CD4-positive, alpha-beta T cell (primary cell): ENCODE results near the gene CMC1. TPM values are rescaled to one million over a fixed set of nuclear protein-coding genes. Genes with fewer than 3 reads are reported as not detected.

Source experiments
- ATAC-seq: fragments of 200-7000 bp; cut with Tn5 transposase; one replicate; pipeline ENCODE4 v1.10.0; 2022; ENCODE audit warnings: mild to moderate bottlenecking; ENCODE audit not compliant: poor library complexity
- CTCF ChIA-PET: fragments of 350-600 bp; sonication (Branson Sonifier 250); formaldehyde crosslinking; loops from one replicate; lab custom pipeline; 2021; ENCODE audit warnings: antibody characterized with exemption, inconsistent platforms; lab: Charles Lee
- POLR2A ChIA-PET: fragments of 350-600 bp; sonication (Branson Sonifier 250); formaldehyde crosslinking; loops from one replicate; lab custom pipeline; 2021; ENCODE audit warnings: antibody characterized with exemption, inconsistent platforms; lab: Charles Lee
- DNase-seq, 14 experiments: peaks; one replicate each; pipeline ENCODE4 v3.0.0-alpha.2; 2013 to 2020; ENCODE audit warnings: mixed read lengths in 2 of 14
- H3K27ac ChIP-seq, 2 donors: one replicate each; pipeline versions ENCODE4 v1.5.1 to v1.7.0; 2013; ENCODE audit warnings: low read length in 2 of 2, low read depth in 1 of 2, mild to moderate bottlenecking in 1 of 2
- H3K27me3 ChIP-seq, 2 experiments: 1 replicate in 1 of 2; 2 replicates in 1 of 2; pipeline versions ENCODE4 v1.6.1 to v1.7.0; 2013; ENCODE audit warnings: low read length in 2 of 2, control low read depth in 1 of 2, mild to moderate bottlenecking in 1 of 2, moderate library complexity in 1 of 2; ENCODE audit not compliant: insufficient read depth in 2 of 2, control insufficient read depth in 1 of 2
- H3K36me3 ChIP-seq: one replicate; pipeline ENCODE4 v1.6.1; 2013; ENCODE audit warnings: low read length, control low read depth; ENCODE audit not compliant: insufficient read depth
- H3K4me1 ChIP-seq: one replicate; pipeline ENCODE4 v1.6.1; 2013; ENCODE audit warnings: low read length, control low read depth; ENCODE audit not compliant: insufficient read depth
- H3K4me3 ChIP-seq: one replicate; pipeline ENCODE4 v1.5.1; 2013; ENCODE audit warnings: mild to moderate bottlenecking, low read length, moderate library complexity
- H3K9me3 ChIP-seq, 2 experiments: 1 replicate in 1 of 2; 2 replicates in 1 of 2; pipeline versions ENCODE4 v1.6.1 to v1.7.0; 2013; ENCODE audit warnings: low read length in 2 of 2, mild to moderate bottlenecking in 2 of 2, control low read depth in 1 of 2, moderate library complexity in 1 of 2; ENCODE audit not compliant: control insufficient read depth in 1 of 2, insufficient read depth in 1 of 2
- H3K27ac Mint-ChIP-seq: one replicate; pipeline ENCODE4 v1.8.0; 2020; ENCODE audit warnings: mixed read lengths
- H3K27me3 Mint-ChIP-seq: one replicate; pipeline ENCODE4 v1.8.0; 2021; ENCODE audit warnings: mixed read lengths
- H3K36me3 Mint-ChIP-seq: one replicate; pipeline ENCODE4 v1.8.0; 2021; ENCODE audit warnings: low read depth, mixed read lengths
- H3K4me1 Mint-ChIP-seq: one replicate; pipeline ENCODE4 v1.8.0; 2021; ENCODE audit warnings: low read depth, mixed read lengths
- H3K4me3 Mint-ChIP-seq: one replicate; pipeline ENCODE4 v1.8.0; 2020; ENCODE audit warnings: mild to moderate bottlenecking, mixed read lengths
- H3K9me3 Mint-ChIP-seq: one replicate; pipeline ENCODE4 v1.8.0; 2020; ENCODE audit warnings: mixed read lengths
- CTCF ChIP-seq: fragments of 200-600 bp; IDR thresholded peaks from one replicate; pipeline ENCODE4 v1.8.0; 2022; ENCODE audit warnings: antibody characterized with exemption, mild to moderate bottlenecking
- intact Hi-C, 2 experiments: fragments of 100-400 bp; cut with DNase I in 1 of 2; cut with micrococcal nuclease in 1 of 2; formaldehyde crosslinking; loops; one replicate each; pipeline versions ENCODE4 v1.15.1 to v1.9.0; 2023 to 2025; cut with DNase I, micrococcal nuclease
- total RNA-seq, 174 experiments: library from RNA in 2 of 174; stranded (reverse) in 2 of 174; gene quantifications; one replicate each; pipeline ENCODE4 v1.2.3 and lab custom pipeline; 2021 to 2026

Gene CMC1
- total RNA-seq, 2 experiments from 2014 or later: 5.0 to 6.6 TPM

- peaks cover 5% of the 10 kb centered on the region for H3K4me1 Mint-ChIP-seq
- peak; percentile 71 for TF ChIP-seq CTCF
- H3K9me3 Mint-ChIP-seq: no peaks in the 10 kb centered on the region
- no peak overlapping the region for H3K4me3 ChIP-seq
- no peaks in the 10 kb centered on the region for H3K27me3 Mint-ChIP-seq
- POLR2A ChIA-PET: interaction anchor here (0.9 to 1.1 kb wide), 3 partner anchors 9 to 605 kb away, joined by 3 to 6 read pairs (median 4); partner anchors contain the start of gene EOMES
- CTCF ChIA-PET: interaction anchor here (0.5 to 1.8 kb wide), 10 partner anchors 10 to 606 kb away, joined by 3 to 25 read pairs (median 3); partner anchors contain the start of genes AZI2 and ZCWPW2
- H3K27me3 ChIP-seq: no peaks in the 10 kb centered on the region
- ATAC-seq: peak; percentile 99
- intact Hi-C loops: no loop called here
- DNase-seq: peak in 8 of 14 experiments; percentile 1 to 77 (median 27)
- H3K36me3 Mint-ChIP-seq: peaks cover 35% of the 10 kb centered on the region
- peak overlapping the region; percentile 20 for H3K27ac Mint-ChIP-seq
- H3K27ac ChIP-seq: no peak overlapping the region
- no peaks in the 10 kb centered on the region for H3K4me1 ChIP-seq
- no peak overlapping the region for H3K4me3 Mint-ChIP-seq
- peaks cover 10% of the 10 kb centered on the region for H3K36me3 ChIP-seq
- no peaks in the 10 kb centered on the region for H3K9me3 ChIP-seq
Measured at GRCh38 chr3:28317438-28318022, 76.1 kb downstream of the CMC1 start.

DNA sequence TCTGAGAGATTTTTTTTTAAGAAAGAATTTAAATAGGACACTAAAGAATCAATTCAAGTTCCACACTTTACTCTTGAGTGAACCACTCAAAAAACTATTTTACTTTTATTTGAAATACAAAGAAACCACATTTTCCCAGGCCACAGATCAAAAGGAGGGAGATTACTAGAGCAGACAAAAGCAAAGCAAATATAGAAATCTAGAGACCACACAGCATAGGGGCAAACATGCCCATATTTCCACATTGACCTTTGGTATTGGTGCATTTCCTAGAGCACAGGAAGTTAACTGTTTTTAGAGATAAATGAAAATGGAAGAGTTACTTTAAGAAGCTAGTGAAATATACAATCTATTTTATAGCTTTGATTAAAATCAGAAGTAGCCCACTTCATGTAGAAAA lies 79.6 kb downstream of the CMC1 start:
- H3K36me3 Mint-ChIP-seq: peaks cover 64% of the 10 kb centered on the region
- Histone ChIP-seq H3K4me3 (no peak overlapping the region), H3K36me3 (peaks cover 27% of the 10 kb centered on the region), H3K4me1 (no peaks in the 10 kb centered on the region), H3K27me3 (no peaks in the 10 kb centered on the region), H3K27ac (no peak overlapping the region), H3K9me3 (no peaks in the 10 kb centered on the region)
- DNase-seq (no peak), ATAC-seq (no peak)
- H3K9me3 Mint-ChIP-seq: no peaks in the 10 kb centered on the region
- TF ChIP-seq CTCF: no peak
- no peaks in the 10 kb centered on the region for H3K27me3 Mint-ChIP-seq
- ChIA-PET POLR2A (interaction anchor here (1.1 kb wide), 1 partner anchor 605 kb away, joined by 3 read pairs; no protein-coding TSS in a partner anchor), CTCF (interaction anchor here (1.8 kb wide), 1 partner anchor 28 kb away, joined by 5 read pairs; the partner anchor contains the start of genes AZI2 and ZCWPW2)
- intact Hi-C loops: no loop called here
- H3K27ac Mint-ChIP-seq: peak overlapping the region; percentile 19
- H3K4me1 Mint-ChIP-seq: peaks cover 13% of the 10 kb centered on the region
- no peak overlapping the region for H3K4me3 Mint-ChIP-seq

DNA sequence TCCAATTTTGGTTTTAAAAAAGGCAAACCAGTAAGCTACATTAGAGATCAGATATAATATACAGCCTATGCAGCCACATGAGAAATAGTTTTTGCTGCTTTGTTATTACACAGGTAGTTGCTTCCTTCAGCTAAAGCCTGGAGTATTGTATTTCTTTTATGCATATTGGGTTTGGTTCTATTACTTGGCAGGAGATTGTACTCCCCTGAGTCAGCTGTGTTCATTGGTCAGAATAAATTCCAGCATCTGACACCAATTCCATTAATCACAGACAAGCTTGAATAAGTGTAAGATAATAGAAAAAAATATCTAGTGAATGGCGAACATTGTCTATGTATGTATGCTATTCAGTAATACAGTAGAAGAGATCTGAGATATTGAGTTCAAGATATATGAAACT lies 81.0 kb downstream of the CMC1 start:
- ChIA-PET POLR2A (interaction anchor here (1.2 kb wide), 1 partner anchor 26 kb away, joined by 7 read pairs; the partner anchor contains the start of genes AZI2 and ZCWPW2), CTCF (interaction anchor here (1.2 to 1.9 kb wide), 2 partner anchors 26 to 610 kb away, joined by 5 read pairs; partner anchors contain the start of genes AZI2 and ZCWPW2)
- peaks cover 25% of the 10 kb centered on the region for H3K4me1 Mint-ChIP-seq
- H3K27me3 Mint-ChIP-seq: no peaks in the 10 kb centered on the region
- ATAC-seq (no peak), DNase-seq (no peak)
- no peak overlapping the region for H3K4me3 ChIP-seq
- no peak overlapping the region for H3K27ac ChIP-seq
- H3K27me3 ChIP-seq: no peaks in the 10 kb centered on the region
- peaks cover 27% of the 10 kb centered on the region for H3K36me3 ChIP-seq
- peaks cover 64% of the 10 kb centered on the region for H3K36me3 Mint-ChIP-seq
- TF ChIP-seq CTCF: no peak
- H3K9me3 ChIP-seq: no peaks in the 10 kb centered on the region
- intact Hi-C loops: no loop called here
- H3K4me1 ChIP-seq: no peaks in the 10 kb centered on the region
- no peaks in the 10 kb centered on the region for H3K9me3 Mint-ChIP-seq
- no peak overlapping the region for H3K4me3 Mint-ChIP-seq
- no peak overlapping the region for H3K27ac Mint-ChIP-seq
